ENCODE measurements around the gene CHST12. TPM values are rescaled to one million over a fixed set of nuclear protein-coding genes. Genes with fewer than 3 reads are reported as not detected.

Gene CHST12
- total RNA-seq, 1 experiment from 2014 or later: 0.82 TPM

GRCh38 chr7:2438186-2438585 lies 34.8 kb downstream of the CHST12 start:
- H3K79me2 ChIP-seq (ENCODE audit: low read length): no peaks in the 10 kb centered on the region
- H3K27ac ChIP-seq (ENCODE audit: low read length): no peak overlapping the region
- no peak overlapping the region for H2AFZ ChIP-seq (ENCODE audit: low read length)
- H3K27me3 ChIP-seq (ENCODE audit: low read length): no peaks in the 10 kb centered on the region
- no peak overlapping the region for H3K4me3 ChIP-seq (ENCODE audit: low read length)
- no peak overlapping the region for H3K4me2 ChIP-seq (ENCODE audit: low read depth, low read length, poor library complexity, severe bottlenecking)
- H4K20me1 ChIP-seq (ENCODE audit: insufficient read depth, low read depth, low read length): no peaks in the 10 kb centered on the region
- no peak overlapping the region for H3K9ac ChIP-seq (ENCODE audit: low read length)
- no peaks in the 10 kb centered on the region for H3K9me3 ChIP-seq (ENCODE audit: low read length)
- no peaks in the 10 kb centered on the region for H3K4me1 ChIP-seq (ENCODE audit: low read length)
- no peaks in the 10 kb centered on the region for H3K9me2 ChIP-seq (replicated peaks; ENCODE audit: insufficient read depth, low read length)
- no peak for DNase-seq
- H3K36me3 ChIP-seq (ENCODE audit: insufficient read depth, low read length): no peaks in the 10 kb centered on the region

GRCh38 chr7:2438775-2439174 lies 35.4 kb downstream of the CHST12 start:
- H3K4me2 ChIP-seq (ENCODE audit: low read depth, low read length, poor library complexity, severe bottlenecking): no peak overlapping the region
- no peak overlapping the region for H3K4me3 ChIP-seq (ENCODE audit: low read length)
- H3K27ac ChIP-seq (ENCODE audit: low read length): no peak overlapping the region
- DNase-seq: no peak
- no peak overlapping the region for H2AFZ ChIP-seq (ENCODE audit: low read length)
- no peaks in the 10 kb centered on the region for H3K9me3 ChIP-seq (ENCODE audit: low read length)
- H3K9ac ChIP-seq (ENCODE audit: low read length): no peak overlapping the region
- no peaks in the 10 kb centered on the region for H4K20me1 ChIP-seq (ENCODE audit: insufficient read depth, low read depth, low read length)
- no peaks in the 10 kb centered on the region for H3K36me3 ChIP-seq (ENCODE audit: insufficient read depth, low read length)
- H3K79me2 ChIP-seq (ENCODE audit: low read length): no peaks in the 10 kb centered on the region
- no peaks in the 10 kb centered on the region for H3K4me1 ChIP-seq (ENCODE audit: low read length)
- H3K27me3 ChIP-seq (ENCODE audit: low read length): no peaks in the 10 kb centered on the region
- no peaks in the 10 kb centered on the region for H3K9me2 ChIP-seq (replicated peaks; ENCODE audit: insufficient read depth, low read length)

- Histone ChIP-seq H3K9me2 (replicated peaks; ENCODE audit: insufficient read depth, low read length) (no peaks in the 10 kb centered on the region), H3K27ac (ENCODE audit: low read length) (no peak overlapping the region), H3K36me3 (ENCODE audit: insufficient read depth, low read length) (no peaks in the 10 kb centered on the region), H3K9ac (ENCODE audit: low read length) (no peak overlapping the region), H3K9me3 (ENCODE audit: low read length) (no peaks in the 10 kb centered on the region), H3K4me1 (ENCODE audit: low read length) (no peaks in the 10 kb centered on the region), H3K79me2 (ENCODE audit: low read length) (no peaks in the 10 kb centered on the region), H4K20me1 (ENCODE audit: insufficient read depth, low read depth, low read length) (no peaks in the 10 kb centered on the region), H3K4me3 (ENCODE audit: low read length) (no peak overlapping the region), H3K27me3 (ENCODE audit: low read length) (no peaks in the 10 kb centered on the region), H2AFZ (ENCODE audit: low read length) (no peak overlapping the region), H3K4me2 (ENCODE audit: low read depth, low read length, poor library complexity, severe bottlenecking) (no peak overlapping the region)
- DNase-seq: no peak
These were observed 37.3 kb downstream of the CHST12 start for GRCh38 chr7:2440608-2441245.

GRCh38 chr7:2441430-2442058 lies 38.1 kb downstream of the CHST12 start:
- H2AFZ ChIP-seq (ENCODE audit: low read length): no peak overlapping the region
- H3K79me2 ChIP-seq (ENCODE audit: low read length): no peaks in the 10 kb centered on the region
- no peak overlapping the region for H3K9ac ChIP-seq (ENCODE audit: low read length)
- H3K27me3 ChIP-seq (ENCODE audit: low read length): no peaks in the 10 kb centered on the region
- DNase-seq: no peak
- H3K36me3 ChIP-seq (ENCODE audit: insufficient read depth, low read length): no peaks in the 10 kb centered on the region
- no peaks in the 10 kb centered on the region for H3K9me2 ChIP-seq (replicated peaks; ENCODE audit: insufficient read depth, low read length)
- no peaks in the 10 kb centered on the region for H4K20me1 ChIP-seq (ENCODE audit: insufficient read depth, low read depth, low read length)
- H3K4me2 ChIP-seq (ENCODE audit: low read depth, low read length, poor library complexity, severe bottlenecking): no peak overlapping the region
- H3K9me3 ChIP-seq (ENCODE audit: low read length): no peaks in the 10 kb centered on the region
- no peaks in the 10 kb centered on the region for H3K4me1 ChIP-seq (ENCODE audit: low read length)
- no peak overlapping the region for H3K4me3 ChIP-seq (ENCODE audit: low read length)
- no peak overlapping the region for H3K27ac ChIP-seq (ENCODE audit: low read length)

- no peak overlapping the region for H3K27ac ChIP-seq (ENCODE audit: low read length)
These were observed 40.1 kb downstream of the CHST12 start for GRCh38 chr7:2443491-2443890.

GRCh38 chr7:2444476-2444875 lies 41.1 kb downstream of the CHST12 start:
- Histone ChIP-seq H3K79me2 (ENCODE audit: low read length) (no peaks in the 10 kb centered on the region), H3K4me3 (ENCODE audit: low read length) (no peak overlapping the region), H2AFZ (ENCODE audit: low read length) (no peak overlapping the region), H3K27ac (ENCODE audit: low read length) (no peak overlapping the region), H3K4me2 (ENCODE audit: low read depth, low read length, poor library complexity, severe bottlenecking) (no peak overlapping the region), H3K9ac (ENCODE audit: low read length) (no peak overlapping the region), H3K4me1 (ENCODE audit: low read length) (no peaks in the 10 kb centered on the region), H3K36me3 (ENCODE audit: insufficient read depth, low read length) (no peaks in the 10 kb centered on the region), H4K20me1 (ENCODE audit: insufficient read depth, low read depth, low read length) (no peaks in the 10 kb centered on the region), H3K27me3 (ENCODE audit: low read length) (no peaks in the 10 kb centered on the region), H3K9me3 (ENCODE audit: low read length) (no peaks in the 10 kb centered on the region), H3K9me2 (replicated peaks; ENCODE audit: insufficient read depth, low read length) (no peaks in the 10 kb centered on the region)
- no peak for DNase-seq

More at GRCh38 chr7:2443491-2443890, 40.1 kb downstream of the CHST12 start:
- Histone ChIP-seq H3K9ac (ENCODE audit: low read length) (no peak overlapping the region), H3K9me3 (ENCODE audit: low read length) (no peaks in the 10 kb centered on the region), H3K27me3 (ENCODE audit: low read length) (no peaks in the 10 kb centered on the region), H3K4me2 (ENCODE audit: low read depth, low read length, poor library complexity, severe bottlenecking) (no peak overlapping the region), H4K20me1 (ENCODE audit: insufficient read depth, low read depth, low read length) (no peaks in the 10 kb centered on the region), H3K36me3 (ENCODE audit: insufficient read depth, low read length) (no peaks in the 10 kb centered on the region), H2AFZ (ENCODE audit: low read length) (no peak overlapping the region), H3K4me3 (ENCODE audit: low read length) (no peak overlapping the region), H3K79me2 (ENCODE audit: low read length) (no peaks in the 10 kb centered on the region), H3K4me1 (ENCODE audit: low read length) (no peaks in the 10 kb centered on the region), H3K9me2 (replicated peaks; ENCODE audit: insufficient read depth, low read length) (no peaks in the 10 kb centered on the region)
- DNase-seq: no peak

- Histone ChIP-seq H4K20me1 (ENCODE audit: insufficient read depth, low read depth, low read length) (no peaks in the 10 kb centered on the region), H3K4me1 (ENCODE audit: low read length) (no peaks in the 10 kb centered on the region), H3K27ac (ENCODE audit: low read length) (no peak overlapping the region), H3K79me2 (ENCODE audit: low read length) (no peaks in the 10 kb centered on the region), H3K9me2 (replicated peaks; ENCODE audit: insufficient read depth, low read length) (no peaks in the 10 kb centered on the region), H3K36me3 (ENCODE audit: insufficient read depth, low read length) (no peaks in the 10 kb centered on the region), H3K4me3 (ENCODE audit: low read length) (no peak overlapping the region), H3K9me3 (ENCODE audit: low read length) (no peaks in the 10 kb centered on the region), H3K4me2 (ENCODE audit: low read depth, low read length, poor library complexity, severe bottlenecking) (no peak overlapping the region), H3K27me3 (ENCODE audit: low read length) (no peaks in the 10 kb centered on the region), H3K9ac (ENCODE audit: low read length) (no peak overlapping the region), H2AFZ (ENCODE audit: low read length) (no peak overlapping the region)
- DNase-seq: no peak
These were observed 41.6 kb downstream of the CHST12 start for GRCh38 chr7:2445047-2445446.

GRCh38 chr7:2445898-2446555 lies 42.6 kb downstream of the CHST12 start:
- H3K9ac ChIP-seq (ENCODE audit: low read length): no peak overlapping the region
- H3K9me2 ChIP-seq (replicated peaks; ENCODE audit: insufficient read depth, low read length): no peaks in the 10 kb centered on the region
- no peaks in the 10 kb centered on the region for H3K79me2 ChIP-seq (ENCODE audit: low read length)
- no peak overlapping the region for H3K4me3 ChIP-seq (ENCODE audit: low read length)
- no peak overlapping the region for H2AFZ ChIP-seq (ENCODE audit: low read length)
- no peak for DNase-seq
- no peaks in the 10 kb centered on the region for H3K9me3 ChIP-seq (ENCODE audit: low read length)
- H3K4me2 ChIP-seq (ENCODE audit: low read depth, low read length, poor library complexity, severe bottlenecking): no peak overlapping the region
- no peaks in the 10 kb centered on the region for H4K20me1 ChIP-seq (ENCODE audit: insufficient read depth, low read depth, low read length)
- H3K36me3 ChIP-seq (ENCODE audit: insufficient read depth, low read length): no peaks in the 10 kb centered on the region
- no peaks in the 10 kb centered on the region for H3K4me1 ChIP-seq (ENCODE audit: low read length)
- no peaks in the 10 kb centered on the region for H3K27me3 ChIP-seq (ENCODE audit: low read length)
- no peak overlapping the region for H3K27ac ChIP-seq (ENCODE audit: low read length)

Measured in Karpas-422 (cell line).